Left forelimb (tissue), 1 donor: ENCODE measurements around the gene ADAD2.
A peak's percentile ranks its signal among the peaks of the same experiment; 100 is the strongest.

ENCODE experiments used
- DNase-seq: peaks from one replicate; pipeline ENCODE4 v3.0.0-alpha.2; 2018; ENCODE audit warnings: low spot score

ADAD2 gene

GRCh38 chr16:84224554-84224953 lies 33.6 kb downstream of the ADAD2 start:
- no peak for DNase-seq

GRCh38 chr16:84225126-84225525 lies 34.2 kb downstream of the ADAD2 start:
- DNase-seq, result no peak

- DNase-seq, result no peak
Measured at GRCh38 chr16:84225571-84225970, 34.6 kb downstream of the ADAD2 start.

GRCh38 chr16:84226026-84226425 lies 35.1 kb downstream of the ADAD2 start:
- no peak for DNase-seq

- DNase-seq, result no peak
Measured at GRCh38 chr16:84227548-84227947, 36.6 kb downstream of the ADAD2 start.

GRCh38 chr16:84228256-84228838 lies 37.4 kb downstream of the ADAD2 start:
- peak; percentile 71 for DNase-seq

- DNase-seq, result no peak
Measured at GRCh38 chr16:84229471-84229870, 38.5 kb downstream of the ADAD2 start.

GRCh38 chr16:84232060-84232459 lies 41.1 kb downstream of the ADAD2 start:
- DNase-seq, result no peak

- no peak for DNase-seq
Measured at GRCh38 chr16:84232969-84233368, 42.0 kb downstream of the ADAD2 start.

GRCh38 chr16:84233748-84234147 lies 42.8 kb downstream of the ADAD2 start:
- DNase-seq, result no peak

- DNase-seq, result no peak
Measured at GRCh38 chr16:84234321-84235241, 43.6 kb downstream of the ADAD2 start.

GRCh38 chr16:84236671-84237070 lies 45.7 kb downstream of the ADAD2 start:
- DNase-seq, result no peak

GRCh38 chr16:84237994-84238750 lies 47.2 kb downstream of the ADAD2 start:
- DNase-seq, result no peak

GRCh38 chr16:84239141-84239769 lies 48.3 kb downstream of the ADAD2 start:
- no peak for DNase-seq

- DNase-seq, result no peak
Measured at GRCh38 chr16:84239909-84240308, 49.0 kb downstream of the ADAD2 start, which contains the start of gene KCNG4. Gene KCNG4, minus strand, starts transcription at chr16:84240012. Its CDS starts 2,527 bp downstream, at chr16:84237485.

- DNase-seq, result no peak
Measured at GRCh38 chr16:84240455-84240854, 49.5 kb downstream of the ADAD2 start.

- no peak for DNase-seq
Measured at GRCh38 chr16:84241778-84242177, 50.8 kb downstream of the ADAD2 start.

GRCh38 chr16:84242839-84243238 lies 51.9 kb downstream of the ADAD2 start:
- DNase-seq, result no peak

GRCh38 chr16:84243732-84244131 lies 52.8 kb downstream of the ADAD2 start:
- no peak for DNase-seq

- DNase-seq, result no peak
Measured at GRCh38 chr16:84244728-84245127, 53.8 kb downstream of the ADAD2 start.

- DNase-seq, result no peak
Measured at GRCh38 chr16:84245956-84246678, 55.2 kb downstream of the ADAD2 start.
